Skin epidermis (tissue), 12 donors: ENCODE data around the gene RNF212.

ENCODE experiments used
- H3K27ac ChIP-seq, 21 experiments: fragments of 200-600 bp; sonication (generic) in 11 of 21; one replicate each; pipeline ENCODE4 v1.5.0; 2020; ENCODE audit warnings: mild to moderate bottlenecking in 3 of 21, inconsistent platforms in 2 of 21, moderate library complexity in 2 of 21
- H3K4me3 ChIP-seq, 7 experiments: fragments of 200-600 bp; sonication (generic) in 2 of 7; one replicate each; pipeline ENCODE4 v1.5.0; 2020; ENCODE audit warnings: inconsistent platforms in 2 of 7, mild to moderate bottlenecking in 2 of 7, moderate library complexity in 1 of 7

The RNF212 gene

DNA sequence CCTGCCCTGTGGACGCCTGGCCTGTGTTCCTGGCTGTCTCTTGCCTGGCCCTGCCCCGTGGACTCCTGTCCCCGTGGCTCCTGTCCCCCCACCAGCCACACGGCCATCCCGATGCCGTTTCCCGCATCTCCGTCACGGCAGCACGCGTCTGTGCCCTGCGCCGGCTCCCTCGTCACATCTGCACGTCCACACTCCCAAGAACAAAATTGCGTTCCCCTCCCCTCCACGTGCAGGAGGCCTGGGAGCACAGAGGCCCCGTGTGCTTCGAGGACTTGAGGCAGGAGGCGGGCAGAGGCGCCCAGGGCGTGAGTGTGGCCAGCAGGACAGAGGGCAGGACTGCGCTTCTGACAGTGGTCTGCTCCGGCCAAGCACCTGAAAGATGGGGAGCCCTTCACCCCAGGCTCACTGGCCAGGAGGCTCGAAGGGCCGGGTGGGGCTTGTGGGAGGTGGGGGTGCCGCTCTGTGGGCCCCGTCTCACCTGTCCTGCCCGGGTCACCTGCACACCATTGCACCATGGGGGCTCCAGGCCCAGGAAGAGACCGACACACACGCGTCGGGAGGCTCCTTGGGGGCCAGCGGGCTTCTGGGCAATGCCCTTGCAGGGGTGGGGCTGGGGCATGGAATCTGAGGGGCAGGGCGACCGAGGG, 84.7 kb downstream of the RNF212 start:
- Histone ChIP-seq H3K4me3 (no peak overlapping the region), H3K27ac (no peak overlapping the region)

DNA sequence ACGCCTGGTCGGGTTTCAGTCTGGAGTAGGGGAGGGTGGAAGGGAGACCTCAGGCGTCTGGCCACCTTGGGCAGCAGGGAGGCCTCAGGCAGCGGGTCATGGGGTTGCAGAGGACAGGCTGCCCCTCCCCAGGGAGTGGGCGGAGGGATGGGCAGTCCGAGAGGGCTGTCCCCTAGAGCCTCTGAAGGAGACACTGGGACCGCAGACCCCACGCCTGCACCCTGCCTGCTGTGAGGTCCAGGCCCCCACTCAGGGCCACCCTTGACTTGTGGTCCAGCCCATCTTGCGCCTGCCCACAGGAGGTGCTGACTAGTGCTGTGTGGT, 85.5 kb downstream of the RNF212 start:
- Histone ChIP-seq H3K27ac (no peak overlapping the region), H3K4me3 (no peak overlapping the region)

DNA sequence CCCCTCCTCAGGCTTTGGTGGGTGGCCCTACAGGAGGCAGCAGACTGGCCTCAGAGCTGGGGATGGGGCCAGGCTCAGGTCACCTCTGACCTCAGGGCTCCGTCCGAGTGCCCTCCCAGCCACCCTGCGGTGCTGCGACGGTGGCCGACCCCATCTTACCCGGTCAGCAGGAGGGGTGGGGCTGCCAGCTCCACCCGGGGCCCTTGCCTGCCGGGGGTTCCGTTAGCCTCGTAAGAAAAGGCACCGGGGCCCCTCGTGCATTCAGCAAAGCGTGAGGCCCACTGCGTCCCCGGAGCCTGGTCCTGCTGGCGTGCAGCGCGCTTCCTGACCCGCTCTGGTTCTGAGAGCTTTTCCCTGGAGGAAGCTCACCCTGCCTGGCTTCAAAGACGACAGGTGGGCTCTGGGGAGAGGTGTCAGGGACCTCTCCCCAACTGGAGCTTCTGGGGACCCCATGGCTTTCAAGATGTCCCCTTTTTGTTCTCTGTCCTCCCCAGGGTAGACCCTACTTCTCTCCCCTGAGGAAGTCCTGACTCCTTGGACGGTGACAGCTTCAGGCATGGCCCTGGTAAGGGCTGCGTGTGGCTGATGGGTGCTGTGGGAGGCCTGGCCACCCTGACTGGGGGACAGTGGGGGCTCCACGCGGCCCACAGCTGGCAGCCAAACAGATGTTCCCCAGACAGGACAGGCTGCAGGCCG, 86.0 kb downstream of the RNF212 start:
- Histone ChIP-seq H3K4me3 (no peak overlapping the region), H3K27ac (no peak overlapping the region)

DNA sequence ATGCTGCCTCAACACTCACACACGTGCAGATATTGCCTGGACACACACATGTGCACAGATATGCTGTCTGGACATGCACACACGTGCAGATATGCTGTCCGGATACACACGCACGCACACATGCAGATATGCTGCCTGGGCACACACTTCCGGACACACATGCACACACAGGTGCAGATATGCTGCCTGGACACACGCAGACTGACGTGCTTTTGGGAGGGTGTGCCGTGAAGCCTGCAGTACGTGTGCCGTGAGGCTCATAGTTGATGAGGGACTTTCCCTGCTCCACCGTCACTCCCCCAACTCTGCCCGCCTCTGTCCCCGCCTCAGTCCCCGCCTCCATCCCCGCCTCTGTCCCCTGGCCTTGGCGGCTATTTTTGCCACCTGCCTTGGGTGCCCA, 87.2 kb downstream of the RNF212 start:
- Histone ChIP-seq H3K27ac (no peak overlapping the region), H3K4me3 (no peak overlapping the region)

DNA sequence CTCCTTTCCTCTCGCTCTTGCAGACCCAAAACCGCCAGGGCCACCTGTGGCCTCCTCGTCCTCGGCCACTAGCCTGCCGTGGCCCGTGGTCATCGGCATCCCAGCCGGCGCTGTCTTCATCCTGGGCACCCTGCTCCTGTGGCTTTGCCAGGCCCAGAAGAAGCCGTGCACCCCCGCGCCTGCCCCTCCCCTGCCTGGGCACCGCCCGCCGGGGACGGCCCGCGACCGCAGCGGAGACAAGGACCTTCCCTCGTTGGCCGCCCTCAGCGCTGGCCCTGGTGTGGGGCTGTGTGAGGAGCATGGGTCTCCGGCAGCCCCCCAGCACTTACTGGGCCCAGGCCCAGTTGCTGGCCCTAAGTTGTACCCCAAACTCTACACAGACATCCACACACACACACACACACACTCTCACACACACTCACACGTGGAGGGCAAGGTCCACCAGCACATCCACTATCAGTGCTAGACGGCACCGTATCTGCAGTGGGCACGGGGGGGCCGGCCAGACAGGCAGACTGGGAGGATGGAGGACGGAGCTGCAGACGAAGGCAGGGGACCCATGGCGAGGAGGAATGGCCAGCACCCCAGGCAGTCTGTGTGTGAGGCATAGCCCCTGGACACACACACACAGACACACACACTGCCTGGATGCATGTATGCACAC, 88.3 kb downstream of the RNF212 start:
- Histone ChIP-seq H3K4me3 (no peak overlapping the region), H3K27ac (no peak overlapping the region)

DNA sequence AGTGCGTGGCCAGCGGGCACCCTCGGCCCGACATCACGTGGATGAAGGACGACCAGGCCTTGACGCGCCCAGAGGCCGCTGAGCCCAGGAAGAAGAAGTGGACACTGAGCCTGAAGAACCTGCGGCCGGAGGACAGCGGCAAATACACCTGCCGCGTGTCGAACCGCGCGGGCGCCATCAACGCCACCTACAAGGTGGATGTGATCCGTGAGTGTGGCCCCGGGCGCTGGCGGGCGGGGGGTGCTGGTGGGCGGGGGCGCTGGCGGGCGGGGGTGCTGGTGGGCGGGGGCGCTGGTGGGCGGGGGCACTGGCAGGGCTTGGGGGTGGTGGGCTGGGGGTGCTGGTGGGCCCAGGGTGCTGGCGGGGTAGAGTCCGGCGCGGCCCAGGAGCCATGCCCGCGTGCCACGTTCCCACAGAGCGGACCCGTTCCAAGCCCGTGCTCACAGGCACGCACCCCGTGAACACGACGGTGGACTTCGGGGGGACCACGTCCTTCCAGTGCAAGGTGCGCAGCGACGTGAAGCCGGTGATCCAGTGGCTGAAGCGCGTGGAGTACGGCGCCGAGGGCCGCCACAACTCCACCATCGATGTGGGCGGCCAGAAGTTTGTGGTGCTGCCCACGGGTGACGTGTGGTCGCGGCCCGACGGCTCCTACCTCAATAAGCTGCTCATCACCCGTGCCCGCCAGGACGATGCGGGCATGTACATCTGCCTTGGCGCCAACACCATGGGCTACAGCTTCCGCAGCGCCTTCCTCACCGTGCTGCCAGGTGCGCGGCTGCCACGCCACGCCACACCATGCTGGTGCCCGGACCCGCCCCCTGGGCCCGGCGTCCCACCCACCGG, 89.2 kb downstream of the RNF212 start:
- Histone ChIP-seq H3K4me3 (no peak overlapping the region), H3K27ac (no peak overlapping the region)

DNA sequence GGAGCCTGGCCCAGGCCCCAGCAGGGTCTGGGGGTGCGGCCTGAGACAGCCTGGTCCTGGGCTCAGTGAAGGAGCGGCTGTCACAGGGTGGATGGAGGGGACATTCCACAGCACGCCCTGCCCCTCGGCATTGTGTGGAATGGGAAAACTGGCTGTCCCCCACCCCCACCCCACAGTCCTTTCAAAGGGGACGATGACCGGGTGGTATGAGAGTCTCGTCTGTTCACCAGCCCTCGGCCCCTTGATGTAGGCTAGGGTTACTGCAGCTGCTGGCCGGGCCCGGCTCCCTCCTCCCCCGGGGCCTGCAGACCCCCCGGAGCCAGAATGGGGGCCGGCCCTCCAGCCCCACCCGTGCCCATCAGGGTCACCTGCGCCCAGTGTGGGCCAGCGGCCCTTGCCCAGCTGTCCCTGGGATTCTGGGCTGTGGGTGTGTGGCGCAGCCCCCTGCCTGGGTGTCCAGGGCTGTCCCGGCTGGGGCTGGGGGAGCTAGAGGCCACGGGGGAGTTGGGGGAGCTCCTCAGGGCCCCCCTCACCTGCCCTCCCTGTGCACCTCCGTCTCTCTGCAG, 90.2 kb downstream of the RNF212 start:
- Histone ChIP-seq H3K27ac (no peak overlapping the region), H3K4me3 (no peak overlapping the region)

DNA sequence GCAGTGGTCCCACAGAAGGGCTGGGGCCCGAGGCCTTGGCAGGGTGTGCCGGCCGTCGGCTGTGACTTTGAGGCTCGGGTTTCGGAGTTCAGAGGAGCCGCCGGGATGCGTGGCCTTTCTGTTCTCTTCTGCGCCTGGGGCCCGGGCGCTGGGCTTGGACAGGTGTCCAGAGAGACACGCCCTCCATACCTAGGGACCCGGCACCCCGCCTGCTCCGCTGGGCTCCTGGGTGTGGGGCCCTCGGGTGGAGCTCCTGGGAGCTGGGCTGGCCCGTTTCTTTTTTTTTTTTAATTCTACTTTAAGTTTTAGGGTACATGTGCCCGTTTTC, 90.7 kb downstream of the RNF212 start:
- H3K27ac ChIP-seq: no peak overlapping the region
- no peak overlapping the region for H3K4me3 ChIP-seq

DNA sequence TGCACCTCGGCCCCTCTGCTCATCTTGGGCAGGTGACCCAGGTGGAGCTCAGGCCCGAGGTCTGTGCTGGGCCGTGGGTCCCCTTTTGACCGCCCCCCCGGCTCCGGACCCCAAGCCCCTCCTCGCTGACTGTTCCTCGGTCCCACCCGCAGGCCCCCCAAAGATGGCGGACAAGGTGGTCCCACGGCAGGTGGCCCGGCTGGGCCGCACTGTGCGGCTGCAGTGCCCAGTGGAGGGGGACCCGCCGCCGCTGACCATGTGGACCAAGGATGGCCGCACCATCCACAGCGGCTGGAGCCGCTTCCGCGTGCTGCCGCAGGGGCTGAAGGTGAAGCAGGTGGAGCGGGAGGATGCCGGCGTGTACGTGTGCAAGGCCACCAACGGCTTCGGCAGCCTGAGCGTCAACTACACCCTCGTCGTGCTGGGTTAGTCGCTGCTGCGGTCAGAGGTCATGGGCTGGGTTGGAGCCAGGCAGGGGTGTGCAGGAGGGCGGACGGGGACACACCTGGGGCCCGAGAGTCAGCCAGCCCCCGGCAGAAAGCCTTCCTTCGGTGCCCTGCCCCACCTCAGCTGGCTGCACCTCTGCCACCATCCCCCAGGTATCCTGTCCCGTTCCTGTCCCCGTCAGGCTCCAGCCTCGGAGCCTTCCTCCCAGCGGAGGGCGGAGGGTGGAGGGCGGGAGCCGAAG, 91.2 kb downstream of the RNF212 start:
- H3K27ac ChIP-seq: no peak overlapping the region
- H3K4me3 ChIP-seq: no peak overlapping the region
